LoVo (cell line): ENCODE measurements around the gene DNAJC11.
A peak's percentile ranks its signal among the peaks of the same experiment; 100 is the strongest.
"Not testable (repeated sequence)": the region's sequence is repeated elsewhere in the genome, so short reads cannot be mapped to it uniquely, and the experiment has no call there.

ENCODE experiments used
- DNase-seq: peaks from one replicate; pipeline ENCODE4 v3.0.0-alpha.2; 2016; ENCODE audit warnings: low spot score

The DNAJC11 gene, protein sequence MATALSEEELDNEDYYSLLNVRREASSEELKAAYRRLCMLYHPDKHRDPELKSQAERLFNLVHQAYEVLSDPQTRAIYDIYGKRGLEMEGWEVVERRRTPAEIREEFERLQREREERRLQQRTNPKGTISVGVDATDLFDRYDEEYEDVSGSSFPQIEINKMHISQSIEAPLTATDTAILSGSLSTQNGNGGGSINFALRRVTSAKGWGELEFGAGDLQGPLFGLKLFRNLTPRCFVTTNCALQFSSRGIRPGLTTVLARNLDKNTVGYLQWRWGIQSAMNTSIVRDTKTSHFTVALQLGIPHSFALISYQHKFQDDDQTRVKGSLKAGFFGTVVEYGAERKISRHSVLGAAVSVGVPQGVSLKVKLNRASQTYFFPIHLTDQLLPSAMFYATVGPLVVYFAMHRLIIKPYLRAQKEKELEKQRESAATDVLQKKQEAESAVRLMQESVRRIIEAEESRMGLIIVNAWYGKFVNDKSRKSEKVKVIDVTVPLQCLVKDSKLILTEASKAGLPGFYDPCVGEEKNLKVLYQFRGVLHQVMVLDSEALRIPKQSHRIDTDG

DNA sequence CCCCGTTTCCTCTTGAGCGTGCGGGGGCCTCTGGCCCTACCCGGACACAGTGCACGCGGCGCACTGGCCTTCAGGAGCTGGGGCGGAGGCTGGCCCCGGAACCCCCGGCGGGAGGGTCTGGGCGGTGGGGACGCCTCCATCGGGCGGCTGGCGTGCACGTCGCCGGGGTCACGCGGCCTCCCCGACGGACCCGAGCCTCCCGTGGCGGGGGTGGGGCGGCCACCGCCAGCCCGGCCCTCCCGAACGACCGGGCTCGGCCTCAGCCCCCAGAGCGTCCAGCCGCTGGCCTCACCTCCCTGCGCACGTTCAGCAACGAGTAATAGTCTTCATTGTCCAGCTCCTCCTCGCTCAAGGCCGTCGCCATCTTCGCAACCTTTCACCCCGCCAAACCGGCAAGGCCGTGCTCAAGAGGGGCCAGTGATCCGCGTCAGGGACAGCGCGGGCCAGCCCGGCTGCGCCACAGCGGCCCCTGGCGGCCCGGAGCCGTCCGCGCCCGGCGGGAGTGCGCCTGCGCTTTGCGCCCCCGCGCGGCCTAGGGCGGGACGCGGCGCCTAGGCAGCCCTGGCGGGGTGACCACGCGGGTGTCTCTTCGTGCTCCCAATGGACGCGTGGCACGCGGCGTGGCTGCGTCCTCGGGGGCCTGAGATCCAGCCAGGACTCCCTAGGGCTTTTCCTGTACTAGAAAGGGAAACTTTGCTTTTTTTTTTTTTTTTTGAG lies at the start of gene DNAJC11:
DNAJC11 (minus strand) TSS at position 380 of the 717 bp plus-strand sequence; CDS start at position 364, 16 bp downstream.
- peak; percentile 92 for DNase-seq

DNA sequence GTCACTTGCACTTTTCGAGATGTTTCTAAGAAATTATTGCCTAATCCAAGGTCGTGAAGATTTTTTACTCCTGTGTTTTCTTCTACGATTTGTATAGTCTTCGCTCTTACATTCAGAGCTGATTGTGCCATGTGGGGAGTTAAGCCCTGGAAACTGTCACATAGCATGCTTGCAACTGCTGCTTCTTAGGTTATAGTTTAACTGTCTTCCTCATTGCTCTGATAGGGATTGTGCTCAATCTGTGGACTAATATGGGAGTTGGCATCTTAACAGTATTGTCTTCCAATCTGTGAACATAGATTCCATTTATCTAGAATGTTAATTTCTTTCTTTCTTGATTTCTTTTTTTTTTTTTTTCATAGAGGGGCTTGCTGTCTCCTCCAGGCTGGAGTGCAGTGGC lies 48.9 kb upstream of the DNAJC11 start:
- no peak for DNase-seq

DNA sequence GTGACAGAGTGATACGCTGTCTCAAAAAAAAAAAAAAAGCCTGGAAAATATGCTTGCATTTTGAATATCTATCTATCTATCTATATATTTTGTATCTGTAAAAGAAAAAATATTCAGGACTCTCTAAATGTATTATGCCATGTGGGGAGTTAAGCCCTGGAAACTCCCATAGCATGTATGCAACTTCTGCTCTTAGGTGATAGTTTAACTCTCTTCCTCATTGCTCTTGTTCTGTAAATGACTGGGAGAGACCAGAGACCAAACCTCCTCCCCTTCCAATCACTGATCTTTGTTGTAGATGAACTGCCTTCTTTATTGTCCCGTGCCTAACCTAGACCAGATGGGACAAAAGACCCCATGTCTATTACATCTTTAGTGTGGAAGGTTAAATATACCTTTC lies 46.1 kb upstream of the DNAJC11 start:
- DNase-seq, result no peak

DNA sequence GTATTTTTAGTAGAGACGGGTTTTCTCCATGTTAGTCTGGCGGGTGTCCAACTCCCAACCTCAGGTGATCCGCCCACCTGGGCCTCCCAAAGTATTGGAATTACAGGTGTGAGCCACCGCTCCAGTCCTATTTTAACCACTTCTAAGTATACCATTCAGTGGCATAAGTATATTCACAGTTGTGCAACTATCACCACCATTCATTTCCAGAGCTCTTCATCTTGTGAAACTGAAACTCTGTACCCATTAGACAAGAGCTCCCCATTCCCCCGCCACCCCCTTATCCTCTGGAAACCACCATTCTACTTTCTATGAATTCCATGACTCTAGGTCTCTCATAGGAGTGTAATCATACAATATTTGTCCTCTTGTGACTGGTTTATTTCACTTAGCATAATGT lies 43.5 kb upstream of the DNAJC11 start:
- no peak for DNase-seq

DNA sequence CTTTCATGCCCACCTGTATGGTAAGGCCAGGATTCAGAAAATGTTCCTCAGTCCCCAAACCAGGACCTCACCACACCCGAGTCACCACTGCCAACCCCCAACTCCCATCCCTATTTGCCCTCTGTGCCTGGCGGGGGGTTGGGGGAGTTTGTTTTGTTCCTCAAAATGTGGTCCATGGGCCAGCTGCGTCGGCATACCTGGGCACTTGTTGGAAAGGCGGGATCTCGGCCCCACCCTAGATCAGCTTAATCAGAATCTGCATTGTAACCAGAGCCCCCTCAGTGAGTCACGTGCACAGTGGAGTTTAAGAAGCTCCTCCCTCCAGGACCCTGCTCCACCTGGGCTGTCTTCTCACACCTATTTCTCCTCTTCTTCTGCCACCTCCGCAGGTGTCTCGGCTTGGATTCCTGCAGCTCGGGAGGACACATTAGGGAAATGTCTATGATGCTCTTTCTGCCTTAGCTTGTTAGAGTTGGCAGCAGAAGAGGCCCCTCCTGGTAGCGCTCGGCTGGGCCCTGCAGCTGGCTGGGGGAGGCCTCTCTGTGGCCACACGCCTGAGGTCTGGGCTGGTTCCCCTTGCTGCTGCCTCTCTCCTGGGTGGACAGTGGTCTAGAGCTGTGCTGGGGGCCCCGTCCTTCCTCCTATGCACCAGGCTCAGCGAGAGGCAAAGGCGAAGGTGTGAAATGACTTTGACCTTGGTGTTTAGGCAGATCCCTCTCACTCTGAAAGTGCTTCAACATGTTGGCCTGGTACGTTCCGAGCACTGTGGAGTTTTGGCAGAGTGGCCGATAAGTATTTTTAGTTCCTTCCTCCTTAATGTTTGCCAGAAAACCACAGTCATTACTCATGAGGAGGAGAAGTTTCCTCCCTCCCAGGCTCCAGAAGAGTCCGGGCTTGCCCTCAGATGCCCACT lies 41.8 kb upstream of the DNAJC11 start:
- peak; percentile 25 for DNase-seq

DNA sequence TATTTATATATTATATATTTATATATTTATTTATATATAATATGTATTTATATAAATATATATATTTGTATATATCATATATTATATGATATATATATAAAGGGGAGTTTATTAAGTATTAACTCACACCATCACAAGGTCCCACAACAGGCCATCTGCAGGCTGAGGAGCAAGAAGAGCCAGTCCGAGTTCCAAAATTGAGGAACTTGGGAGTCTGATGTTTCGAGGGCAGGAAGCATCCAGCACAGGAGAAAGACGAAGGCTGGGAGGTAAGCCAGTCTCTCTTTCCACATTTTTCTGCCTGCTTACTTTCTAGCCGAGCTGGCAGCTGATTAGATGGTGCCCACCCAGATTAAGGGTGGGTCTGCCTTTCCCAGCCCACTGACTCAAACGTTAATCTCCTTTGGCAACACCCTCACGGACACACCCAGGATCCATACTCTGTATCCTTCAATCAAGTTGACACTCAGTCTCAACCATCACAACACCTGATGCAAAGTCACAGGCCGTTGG lies 41.1 kb upstream of the DNAJC11 start:
- DNase-seq, result not testable (repeated sequence)

DNA sequence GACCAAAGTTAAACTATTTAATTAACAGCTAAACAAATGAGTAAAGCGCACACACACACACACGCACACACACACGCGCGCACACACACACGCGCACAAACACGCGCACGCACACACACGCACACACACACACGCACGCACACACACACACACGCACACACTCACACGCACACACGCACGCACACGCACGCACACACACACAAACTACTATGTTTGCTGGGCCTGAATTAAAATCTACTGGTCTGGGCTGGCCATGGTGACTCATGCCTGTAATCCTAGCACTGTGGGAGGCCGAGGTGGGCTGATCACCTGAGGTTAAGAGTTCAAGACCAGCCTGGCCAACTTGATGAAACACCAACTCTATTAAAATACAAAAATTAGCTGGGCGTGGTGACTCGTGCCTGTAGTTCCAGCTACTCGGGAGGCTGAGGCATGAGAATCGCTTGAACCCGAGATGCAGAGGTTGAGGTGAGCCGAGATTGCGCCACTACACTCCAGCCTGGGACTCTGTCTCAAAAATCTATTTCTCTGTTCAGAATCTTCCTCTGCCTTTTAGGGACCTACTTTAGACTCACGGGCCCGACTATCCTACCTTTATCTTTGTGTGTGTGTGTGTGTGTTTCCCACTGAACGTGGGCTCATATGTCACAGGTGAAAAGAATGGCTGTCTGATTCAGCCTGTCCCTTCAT lies 37.5 kb upstream of the DNAJC11 start:
- DNase-seq, result no peak

DNA sequence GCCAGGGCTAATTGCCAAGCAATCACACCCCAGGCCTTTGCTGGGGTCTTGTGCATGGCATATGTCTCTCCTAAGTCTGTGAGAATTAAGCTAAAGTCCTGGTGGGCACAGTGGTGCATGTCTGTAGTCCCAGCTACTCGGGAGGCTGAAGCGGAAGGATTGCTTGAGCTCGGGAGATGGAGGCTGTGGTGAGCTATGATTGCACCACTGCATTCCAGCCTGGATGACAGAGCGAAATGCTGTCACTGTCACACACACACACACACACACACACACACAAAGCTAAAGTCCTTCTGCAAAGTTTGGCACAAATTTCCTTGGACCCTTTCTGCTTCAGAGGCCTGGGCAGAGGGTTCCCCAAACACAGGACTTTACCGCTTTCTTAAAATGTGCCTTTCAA lies 31.3 kb upstream of the DNAJC11 start:
- no peak for DNase-seq

DNA sequence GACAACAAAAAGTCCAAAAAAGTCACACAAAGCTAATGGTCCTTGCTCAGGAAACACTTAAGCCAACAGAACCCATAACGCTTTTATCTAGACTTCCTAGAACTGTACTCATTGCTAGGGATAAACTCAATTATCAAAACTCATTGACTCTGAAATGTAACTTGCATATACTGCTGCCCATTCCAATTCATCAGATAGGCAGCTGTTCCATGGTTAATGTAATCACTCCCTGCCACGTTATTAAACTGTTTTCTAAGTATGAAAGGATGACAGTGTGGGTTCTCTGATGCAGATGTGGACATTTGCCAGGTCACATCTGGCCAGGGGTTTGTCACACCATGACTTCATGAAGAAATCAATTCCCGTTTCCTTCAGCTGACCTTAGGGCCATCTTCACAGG lies 30.3 kb upstream of the DNAJC11 start:
- no peak for DNase-seq

DNA sequence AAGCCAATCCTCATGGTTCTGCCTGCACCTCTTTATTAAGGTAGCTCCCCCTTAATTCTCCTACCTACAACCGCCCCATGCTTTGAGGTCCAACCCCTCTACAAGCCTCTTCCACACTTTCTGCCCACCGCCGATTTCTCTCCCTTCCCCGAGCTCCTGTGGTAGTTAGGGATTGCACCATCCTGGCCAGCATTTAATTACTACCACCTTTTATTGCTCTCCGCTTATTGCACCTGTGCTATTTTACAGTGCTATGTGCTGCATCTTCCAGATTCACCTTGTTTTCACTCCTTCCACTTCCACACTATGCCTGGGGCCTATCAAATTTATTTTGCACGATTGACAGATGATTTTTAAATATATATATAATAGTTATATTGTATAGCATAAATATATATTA lies 29.3 kb upstream of the DNAJC11 start:
- no peak for DNase-seq

DNA sequence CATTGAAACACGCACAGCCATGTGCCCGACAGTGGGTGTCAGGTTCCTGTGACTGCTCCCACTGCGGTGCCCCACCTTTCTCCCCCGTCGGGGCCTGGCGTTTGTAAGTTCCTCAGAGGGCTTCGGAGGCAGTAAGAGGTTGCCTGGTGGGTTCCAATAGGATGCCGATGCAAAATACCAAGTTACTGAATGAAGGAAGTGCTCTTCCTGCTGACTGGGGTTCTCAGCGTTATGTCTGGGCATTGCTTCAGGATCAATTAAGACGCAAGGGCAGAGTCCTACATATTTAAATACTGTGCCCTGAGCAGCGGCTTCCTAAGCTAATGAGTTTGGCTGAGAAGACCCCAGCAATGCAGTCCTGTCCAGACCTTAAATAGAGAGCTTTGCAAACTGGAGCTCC lies 28.9 kb upstream of the DNAJC11 start:
- no peak for DNase-seq

DNA sequence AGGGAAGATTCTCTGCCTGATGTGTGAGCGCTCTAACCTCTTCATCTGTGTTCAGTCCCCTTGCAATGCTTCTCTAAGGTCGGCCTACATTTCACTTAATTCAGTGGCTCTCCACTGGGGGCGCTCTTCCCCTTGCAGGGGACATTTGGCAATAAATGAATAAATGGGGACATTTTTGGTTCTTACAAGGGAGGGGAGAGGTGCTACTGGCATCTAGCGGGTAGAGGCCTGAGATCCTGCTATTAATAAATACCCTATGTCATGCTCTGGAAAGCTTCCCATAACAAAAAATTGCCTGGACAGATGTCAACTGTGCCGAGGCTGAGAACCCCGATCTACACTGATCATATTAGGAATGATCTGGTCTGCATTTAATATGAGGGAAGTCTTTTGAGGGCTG lies 25.9 kb upstream of the DNAJC11 start:
- DNase-seq, result peak; percentile 61

DNA sequence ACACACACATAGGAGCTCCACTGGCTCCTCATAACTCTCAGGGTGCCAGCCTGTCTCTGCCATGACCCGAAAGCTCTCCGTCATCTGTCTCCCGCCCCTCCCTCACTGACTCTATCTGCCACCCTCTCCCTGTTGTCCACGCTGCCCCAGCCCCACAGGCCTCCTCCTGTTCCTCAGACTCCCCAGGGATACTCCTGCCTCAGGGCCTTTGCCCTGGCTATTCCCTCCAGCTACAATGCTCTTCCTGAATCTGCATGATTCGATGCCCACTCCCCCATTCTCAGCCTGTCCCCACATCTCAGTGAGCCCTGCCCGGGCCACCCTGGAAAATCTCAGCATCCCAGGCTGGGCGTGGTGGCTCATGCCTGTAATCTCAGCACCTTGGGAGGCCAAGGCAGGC lies 24.6 kb upstream of the DNAJC11 start:
- no peak for DNase-seq

DNA sequence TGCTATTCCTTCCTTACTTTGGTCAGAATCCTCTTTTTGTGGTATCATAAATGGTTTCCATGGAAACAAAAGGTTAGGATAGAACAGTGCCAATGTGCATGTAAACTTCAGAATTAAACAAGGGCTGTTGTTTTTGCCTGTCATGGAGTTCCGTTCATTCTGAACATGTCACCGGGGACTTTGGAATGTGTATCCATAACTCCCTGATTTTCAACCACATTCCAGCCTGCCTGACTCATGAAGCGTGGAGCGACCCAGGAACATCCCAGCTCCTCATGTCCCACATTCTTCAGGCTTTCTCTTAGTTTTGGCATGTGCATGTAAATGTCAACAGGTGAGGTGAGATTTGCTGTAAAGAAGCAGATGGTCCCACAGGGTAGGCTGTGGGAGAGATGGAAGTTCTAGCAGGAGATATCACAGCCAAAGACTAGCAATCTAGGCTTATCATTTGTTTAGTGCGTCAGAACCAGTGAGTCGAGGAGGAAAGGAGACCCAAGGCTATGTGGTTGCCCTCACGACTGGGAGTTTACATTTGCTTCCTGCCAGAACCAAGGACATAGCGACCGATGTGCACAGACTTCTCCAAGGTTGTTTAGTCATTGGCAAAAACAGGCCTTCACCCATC lies 23.0 kb upstream of the DNAJC11 start:
- DNase-seq, result peak; percentile 18

DNA sequence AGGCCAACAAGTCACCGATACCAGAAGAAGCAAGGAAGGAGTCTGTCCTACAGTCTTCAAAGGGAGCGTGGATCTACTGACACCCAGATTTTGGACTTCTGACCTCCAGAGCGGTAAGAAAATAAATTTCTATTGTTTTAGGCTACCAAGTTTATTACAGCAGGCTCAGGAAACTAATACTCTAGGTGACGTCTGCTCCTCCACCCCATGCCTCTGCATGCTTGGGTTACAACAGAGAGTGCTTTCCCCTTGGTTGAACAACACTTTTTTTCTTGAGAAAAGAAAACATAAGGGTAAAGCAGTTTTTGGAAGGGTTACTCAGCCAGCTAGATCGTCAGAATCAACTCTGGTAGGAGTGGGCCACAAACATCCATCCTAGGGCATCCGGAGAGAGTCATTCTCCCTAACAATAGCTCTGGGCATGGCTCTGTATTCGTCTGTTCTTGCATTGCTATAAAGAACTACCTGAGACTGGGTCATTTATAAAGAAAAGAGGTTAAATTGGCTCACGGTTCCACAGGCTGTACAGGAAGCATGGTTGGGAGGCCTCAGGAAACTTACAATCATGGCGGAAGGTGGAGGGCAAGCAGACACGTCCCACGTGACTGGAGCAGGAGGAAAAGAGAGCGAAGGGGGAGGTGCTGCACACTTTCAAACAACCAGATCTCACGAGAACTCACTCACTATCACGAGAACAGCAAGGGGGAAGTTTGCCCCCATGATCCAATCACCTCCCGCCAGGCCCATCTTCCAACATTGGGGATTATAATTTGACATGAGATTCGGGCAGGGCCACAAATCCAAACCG lies 22.2 kb upstream of the DNAJC11 start:
- DNase-seq, result no peak

DNA sequence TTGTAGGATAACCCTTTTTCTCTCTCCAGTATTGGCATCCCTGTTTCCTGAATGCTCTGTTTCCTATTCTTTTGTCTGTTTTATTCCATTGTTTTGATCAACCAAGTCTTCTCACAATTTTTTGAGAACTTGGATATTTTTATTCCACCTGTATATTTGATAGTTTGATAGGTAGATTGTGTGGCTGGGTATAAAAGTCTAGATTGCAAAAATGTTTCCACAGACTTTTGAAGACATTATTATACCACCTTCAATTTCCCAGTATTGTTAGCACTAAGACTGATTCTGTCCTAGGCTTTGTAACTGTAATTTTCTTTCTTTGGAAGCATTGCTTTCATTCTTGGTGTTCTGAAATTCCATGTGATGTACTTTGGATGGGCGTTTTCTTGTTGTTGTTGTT lies 9.6 kb upstream of the DNAJC11 start:
- no peak for DNase-seq

DNA sequence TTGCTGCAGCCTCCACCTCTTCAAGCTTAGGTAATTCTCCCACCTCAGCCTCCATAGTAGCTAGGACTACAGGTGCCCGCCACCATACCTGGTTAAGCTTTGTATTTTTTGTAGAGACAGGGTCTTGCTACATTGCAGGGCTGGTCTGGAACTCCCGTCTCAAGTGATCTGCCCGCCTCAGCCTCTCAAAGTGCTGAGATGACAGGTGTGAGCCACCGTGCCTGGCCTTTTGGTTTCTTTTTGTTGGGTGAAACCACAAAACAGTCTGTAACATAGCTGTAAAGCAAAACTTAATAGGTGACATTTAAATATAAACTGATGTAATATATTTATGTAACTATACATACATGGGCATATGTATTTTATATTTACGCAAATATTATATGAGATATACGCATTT lies 3.1 kb upstream of the DNAJC11 start:
- DNase-seq, result no peak

DNA sequence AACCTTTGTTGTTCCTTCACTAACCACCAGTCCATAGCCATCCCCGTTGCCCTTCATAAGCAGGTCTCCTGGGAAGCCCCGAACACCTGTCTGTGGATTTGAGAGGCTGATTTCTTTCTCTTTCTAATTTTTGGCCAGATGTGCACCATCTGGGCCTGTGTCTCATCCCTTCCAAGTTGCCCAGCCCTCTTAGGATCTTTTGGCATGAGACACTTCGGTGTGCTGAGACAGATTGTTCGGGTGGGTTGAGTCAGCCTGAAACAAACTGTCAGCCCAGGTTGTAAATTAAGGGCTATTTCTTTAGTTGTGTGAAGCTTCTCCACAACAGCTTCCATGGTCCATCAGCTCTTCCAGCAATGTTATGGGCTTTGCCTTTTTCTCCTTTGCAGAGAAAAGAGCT lies 1.4 kb upstream of the DNAJC11 start:
- DNase-seq, result no peak

DNA sequence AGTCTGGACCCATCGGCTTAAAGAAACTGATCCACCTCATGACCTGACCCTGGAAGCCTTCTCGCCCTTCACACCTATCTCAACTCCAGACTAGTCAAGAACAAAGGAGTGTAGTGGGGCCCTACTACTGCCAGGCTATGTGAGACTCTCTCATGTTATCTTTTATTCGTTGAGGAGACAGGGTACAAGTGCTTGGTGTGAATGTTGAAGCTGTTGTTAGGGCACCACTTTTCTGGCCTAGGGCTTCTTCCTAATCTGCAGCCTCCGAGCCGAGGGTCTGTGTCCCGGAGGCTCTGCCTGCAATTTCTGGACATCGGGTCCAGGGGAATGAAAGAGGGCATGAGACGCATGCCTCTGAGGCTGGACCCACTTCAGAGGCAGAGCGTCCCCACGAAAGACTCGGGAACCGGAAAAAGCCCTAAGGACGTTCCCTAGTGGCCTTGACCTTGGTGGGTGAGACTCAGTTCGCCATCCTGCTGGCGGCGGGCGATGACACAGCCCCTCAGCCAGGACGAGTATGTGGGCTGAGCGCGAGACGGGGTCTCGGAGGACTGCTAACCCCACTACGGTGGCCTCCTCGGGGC lies 671 bp downstream of the DNAJC11 start:
- DNase-seq, result no peak

DNA sequence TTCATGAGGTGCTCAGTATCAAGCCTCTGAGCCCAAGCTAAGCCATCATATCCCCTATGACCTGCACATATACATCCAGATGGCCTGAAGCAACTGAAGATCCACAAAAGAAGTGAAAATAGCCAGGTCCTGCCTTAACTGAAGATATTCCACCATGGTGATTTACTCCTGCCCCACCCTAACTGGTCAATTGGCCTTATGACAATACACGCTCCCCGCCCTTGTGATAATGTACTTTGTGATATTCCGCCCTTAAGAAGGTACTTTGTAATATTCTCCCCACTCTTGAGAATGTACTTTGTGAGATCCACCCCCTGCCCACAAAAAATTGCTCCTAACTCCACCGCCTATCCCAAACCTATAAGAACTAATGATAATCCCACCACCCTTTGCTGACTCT lies 1.7 kb downstream of the DNAJC11 start:
- DNase-seq, result not testable (repeated sequence)
